WI38 (cell line): ENCODE measurements around the gene SLC39A3.

Source experiments
- H3K4me3 ChIP-seq: 2 replicates; pipeline ENCODE4 v1.5.1; 2011; ENCODE audit warnings: low read depth, mild to moderate bottlenecking, control low read depth, low read length
- TF ChIP-seq, protein P1 (sequence below): IDR thresholded peaks from 2 replicates; pipeline ENCODE4 v1.5.1; 2012; ENCODE audit warnings: low read depth, mild to moderate bottlenecking, control low read depth, low read length

Gene SLC39A3

DNA sequence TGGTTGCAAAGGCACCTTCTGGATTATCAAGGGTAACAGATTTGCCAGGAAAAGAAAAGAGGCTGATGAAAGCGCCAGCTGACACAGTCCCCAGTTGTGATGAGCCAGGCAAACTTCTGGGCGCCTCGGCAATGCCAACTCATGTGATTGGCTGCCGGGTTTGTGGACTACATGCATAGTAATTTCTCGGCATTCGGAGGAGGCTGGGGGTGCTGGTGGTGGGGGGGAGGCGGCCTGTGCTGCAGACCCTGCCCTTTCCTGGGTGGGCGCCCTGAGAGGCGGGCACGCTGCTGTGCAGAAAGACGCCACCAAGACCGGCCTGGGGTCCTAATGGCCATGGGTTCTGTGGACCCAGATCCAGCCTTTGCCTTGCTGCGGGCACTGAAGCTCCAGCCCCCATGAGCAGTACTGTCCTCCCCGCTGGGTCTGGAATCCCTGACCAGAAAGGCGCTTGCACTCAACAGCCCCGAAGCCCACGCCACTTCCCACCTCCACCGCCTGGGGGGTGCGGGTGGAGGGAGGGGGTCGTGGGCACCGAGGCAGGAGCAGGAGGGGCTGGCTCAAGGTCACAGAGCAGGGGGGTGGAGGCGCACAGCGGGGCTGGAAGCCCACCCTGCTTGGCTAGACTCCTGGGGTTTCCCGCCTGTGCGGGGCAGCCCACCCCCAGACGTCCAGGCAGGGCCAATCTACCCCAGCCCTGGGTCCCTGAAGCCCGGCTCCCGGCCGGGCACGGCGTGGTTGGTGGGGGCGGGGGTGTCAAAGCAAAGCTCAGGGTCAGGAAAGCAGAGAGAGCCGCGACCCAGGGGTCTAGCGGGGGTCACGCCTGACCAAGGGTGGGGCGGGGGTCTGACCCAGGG is 19.7 kb downstream of the SLC39A3 start:
- TF ChIP-seq, protein P1, sequence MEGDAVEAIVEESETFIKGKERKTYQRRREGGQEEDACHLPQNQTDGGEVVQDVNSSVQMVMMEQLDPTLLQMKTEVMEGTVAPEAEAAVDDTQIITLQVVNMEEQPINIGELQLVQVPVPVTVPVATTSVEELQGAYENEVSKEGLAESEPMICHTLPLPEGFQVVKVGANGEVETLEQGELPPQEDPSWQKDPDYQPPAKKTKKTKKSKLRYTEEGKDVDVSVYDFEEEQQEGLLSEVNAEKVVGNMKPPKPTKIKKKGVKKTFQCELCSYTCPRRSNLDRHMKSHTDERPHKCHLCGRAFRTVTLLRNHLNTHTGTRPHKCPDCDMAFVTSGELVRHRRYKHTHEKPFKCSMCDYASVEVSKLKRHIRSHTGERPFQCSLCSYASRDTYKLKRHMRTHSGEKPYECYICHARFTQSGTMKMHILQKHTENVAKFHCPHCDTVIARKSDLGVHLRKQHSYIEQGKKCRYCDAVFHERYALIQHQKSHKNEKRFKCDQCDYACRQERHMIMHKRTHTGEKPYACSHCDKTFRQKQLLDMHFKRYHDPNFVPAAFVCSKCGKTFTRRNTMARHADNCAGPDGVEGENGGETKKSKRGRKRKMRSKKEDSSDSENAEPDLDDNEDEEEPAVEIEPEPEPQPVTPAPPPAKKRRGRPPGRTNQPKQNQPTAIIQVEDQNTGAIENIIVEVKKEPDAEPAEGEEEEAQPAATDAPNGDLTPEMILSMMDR: no peak
- no peak overlapping the region for H3K4me3 ChIP-seq

- no peak overlapping the region for H3K4me3 ChIP-seq
- TF ChIP-seq, protein P1: no peak
Measured at GRCh38 chr19:2719232-2719735, 20.5 kb downstream of the SLC39A3 start.

GRCh38 chr19:2717638-2718541 is 21.9 kb downstream of the SLC39A3 start:
- TF ChIP-seq, protein P1: no peak

GRCh38 chr19:2716722-2717637 is 22.8 kb downstream of the SLC39A3 start:
- TF ChIP-seq, protein P1: no peak
- no peak overlapping the region for H3K4me3 ChIP-seq

More at GRCh38 chr19:2717638-2718541, 21.9 kb downstream of the SLC39A3 start:
- no peak overlapping the region for H3K4me3 ChIP-seq

DNA sequence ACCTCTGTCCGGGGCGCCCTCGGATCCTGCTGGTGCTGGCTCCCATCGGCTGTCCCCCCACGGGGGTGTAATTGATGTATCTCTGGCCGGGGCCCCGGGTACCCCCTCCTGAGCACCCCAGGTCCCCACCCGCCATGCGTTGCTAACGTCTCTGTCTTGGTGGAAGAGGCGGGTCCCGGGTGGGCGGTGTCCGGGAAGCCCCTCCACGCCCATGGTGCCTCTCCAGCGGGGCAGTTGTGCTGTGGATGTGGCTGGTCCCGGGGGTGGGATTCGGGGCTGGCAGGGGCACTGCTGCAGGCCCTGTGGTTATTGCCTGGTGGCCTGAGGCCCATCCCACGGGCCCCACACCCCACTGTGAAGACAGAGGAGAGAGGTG is 23.6 kb downstream of the SLC39A3 start:
- TF ChIP-seq, protein P1: no peak
- H3K4me3 ChIP-seq: no peak overlapping the region

- TF ChIP-seq, protein P1: no peak
Measured at GRCh38 chr19:2715470-2716274, 24.1 kb downstream of the SLC39A3 start.

More at GRCh38 chr19:2715470-2716274, 24.1 kb downstream of the SLC39A3 start:
- no peak overlapping the region for H3K4me3 ChIP-seq
